Activated naive CD4-positive, alpha-beta T cell treated with anti-CD3 and anti-CD28 coated beads, Interleukin-2, amount 50 U/mL, for 24 hours (primary cell): ENCODE data around the gene FAM131B.

Experiments used
- H3K27ac Mint-ChIP-seq: one replicate; pipeline ENCODE4 v1.8.0; 2021; ENCODE audit warnings: mild to moderate bottlenecking, mixed read lengths
- H3K27me3 Mint-ChIP-seq: one replicate; pipeline ENCODE4 v1.8.0; 2021; ENCODE audit warnings: mixed read lengths
- H3K36me3 Mint-ChIP-seq: one replicate; pipeline ENCODE4 v1.8.0; 2021; ENCODE audit warnings: mixed read lengths
- H3K4me1 Mint-ChIP-seq: one replicate; pipeline ENCODE4 v1.8.0; 2021; ENCODE audit warnings: mixed read lengths
- H3K4me3 Mint-ChIP-seq: one replicate; pipeline ENCODE4 v1.8.0; 2021; ENCODE audit warnings: mild to moderate bottlenecking, mixed read lengths
- H3K9me3 Mint-ChIP-seq: one replicate; pipeline ENCODE4 v1.8.0; 2021; ENCODE audit warnings: mixed read lengths

Gene FAM131B

DNA sequence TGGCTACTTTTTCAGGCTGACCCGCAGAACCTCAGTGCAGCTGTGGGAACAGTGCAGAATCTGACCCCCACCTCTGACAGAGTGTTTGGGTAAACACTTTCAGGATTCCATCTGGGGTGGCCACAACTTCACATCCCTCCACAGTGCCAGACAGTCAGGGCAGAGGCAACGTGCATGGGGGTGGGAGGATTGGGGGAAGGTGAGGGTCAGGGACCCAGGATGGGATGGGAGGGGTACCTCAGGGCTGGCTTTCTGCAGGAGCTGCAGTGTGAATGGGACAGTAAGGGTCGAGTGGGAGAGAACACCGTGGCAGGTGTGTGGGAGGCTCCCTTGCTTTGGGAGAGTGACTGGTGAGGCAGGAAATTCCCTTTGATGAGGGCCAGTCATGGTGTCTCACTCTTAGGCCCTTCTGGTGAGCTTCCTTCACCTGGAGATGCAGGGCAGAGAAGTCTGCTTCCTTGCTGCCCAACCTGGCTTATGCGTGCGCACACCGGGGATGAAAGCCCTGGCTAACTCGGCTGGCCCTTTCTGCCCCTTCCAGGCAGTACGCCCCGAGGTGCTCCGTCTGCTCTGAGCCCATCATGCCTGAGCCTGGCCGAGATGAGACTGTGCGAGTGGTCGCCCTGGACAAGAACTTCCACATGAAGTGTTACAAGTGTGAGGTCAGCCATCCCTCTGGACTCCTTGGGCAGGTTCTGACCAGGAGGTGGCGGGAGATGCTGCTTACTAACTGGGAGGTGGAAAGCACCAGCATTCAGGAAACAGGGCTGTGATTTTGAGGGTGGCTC, 27.0 kb upstream of the FAM131B start:
- Mint-ChIP-seq H3K4me1 (peaks cover 6% of the 10 kb centered on the region), H3K27ac (peak overlapping the region; percentile 83), H3K27me3 (no peaks in the 10 kb centered on the region), H3K36me3 (peaks cover 4% of the 10 kb centered on the region), H3K9me3 (no peaks in the 10 kb centered on the region), H3K4me3 (no peak overlapping the region)

DNA sequence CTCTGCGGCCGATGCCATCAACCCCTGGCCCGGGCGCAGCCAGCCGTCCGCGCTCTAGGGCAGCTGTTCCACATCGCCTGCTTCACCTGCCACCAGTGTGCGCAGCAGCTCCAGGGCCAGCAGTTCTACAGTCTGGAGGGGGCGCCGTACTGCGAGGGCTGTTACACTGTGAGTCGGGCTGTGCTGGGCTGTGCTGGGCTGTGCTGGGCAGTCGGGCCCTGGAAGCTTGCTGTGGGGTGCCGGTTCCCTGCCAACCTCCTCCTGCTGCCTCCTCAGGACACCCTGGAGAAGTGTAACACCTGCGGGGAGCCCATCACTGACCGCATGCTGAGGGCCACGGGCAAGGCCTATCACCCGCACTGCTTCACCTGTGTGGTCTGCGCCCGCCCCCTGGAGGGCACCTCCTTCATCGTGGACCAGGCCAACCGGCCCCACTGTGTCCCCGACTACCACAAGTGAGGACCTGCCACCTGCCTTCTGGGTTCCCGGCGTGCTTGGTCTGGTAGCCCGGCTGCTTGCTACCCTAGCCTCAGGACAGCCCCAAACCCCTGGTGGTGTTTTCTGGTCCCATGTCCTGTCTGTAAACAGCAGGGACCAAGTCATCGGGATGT, 26.1 kb upstream of the FAM131B start:
- H3K4me3 Mint-ChIP-seq, result no peak overlapping the region
- H3K4me1 Mint-ChIP-seq, result peaks cover 6% of the 10 kb centered on the region
- H3K36me3 Mint-ChIP-seq, result peaks cover 4% of the 10 kb centered on the region
- H3K9me3 Mint-ChIP-seq, result no peaks in the 10 kb centered on the region
- H3K27me3 Mint-ChIP-seq, result no peaks in the 10 kb centered on the region
- no peak overlapping the region for H3K27ac Mint-ChIP-seq

DNA sequence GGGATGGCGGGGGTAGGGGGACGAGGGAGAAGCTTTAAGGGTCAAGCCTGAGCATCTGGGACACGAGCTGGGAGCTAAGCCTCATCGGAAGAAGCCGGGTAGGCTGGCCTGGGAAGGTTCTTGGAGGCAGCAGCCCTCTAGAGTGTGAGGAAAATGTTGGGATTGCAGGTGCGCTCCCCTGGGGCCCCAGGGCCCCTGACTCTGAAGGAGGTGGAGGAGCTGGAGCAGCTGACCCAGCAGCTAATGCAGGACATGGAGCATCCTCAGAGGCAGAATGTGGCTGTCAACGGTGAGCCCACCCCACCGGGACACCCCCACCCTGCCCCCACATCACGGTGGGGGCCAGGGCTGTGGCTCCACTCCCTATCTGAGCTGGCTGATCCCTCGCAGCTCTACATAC, 25.5 kb upstream of the FAM131B start:
- no peak overlapping the region for H3K27ac Mint-ChIP-seq
- H3K4me3 Mint-ChIP-seq, result no peak overlapping the region
- H3K27me3 Mint-ChIP-seq, result no peaks in the 10 kb centered on the region
- peaks cover 4% of the 10 kb centered on the region for H3K36me3 Mint-ChIP-seq
- H3K9me3 Mint-ChIP-seq, result no peaks in the 10 kb centered on the region
- H3K4me1 Mint-ChIP-seq, result peaks cover 6% of the 10 kb centered on the region

DNA sequence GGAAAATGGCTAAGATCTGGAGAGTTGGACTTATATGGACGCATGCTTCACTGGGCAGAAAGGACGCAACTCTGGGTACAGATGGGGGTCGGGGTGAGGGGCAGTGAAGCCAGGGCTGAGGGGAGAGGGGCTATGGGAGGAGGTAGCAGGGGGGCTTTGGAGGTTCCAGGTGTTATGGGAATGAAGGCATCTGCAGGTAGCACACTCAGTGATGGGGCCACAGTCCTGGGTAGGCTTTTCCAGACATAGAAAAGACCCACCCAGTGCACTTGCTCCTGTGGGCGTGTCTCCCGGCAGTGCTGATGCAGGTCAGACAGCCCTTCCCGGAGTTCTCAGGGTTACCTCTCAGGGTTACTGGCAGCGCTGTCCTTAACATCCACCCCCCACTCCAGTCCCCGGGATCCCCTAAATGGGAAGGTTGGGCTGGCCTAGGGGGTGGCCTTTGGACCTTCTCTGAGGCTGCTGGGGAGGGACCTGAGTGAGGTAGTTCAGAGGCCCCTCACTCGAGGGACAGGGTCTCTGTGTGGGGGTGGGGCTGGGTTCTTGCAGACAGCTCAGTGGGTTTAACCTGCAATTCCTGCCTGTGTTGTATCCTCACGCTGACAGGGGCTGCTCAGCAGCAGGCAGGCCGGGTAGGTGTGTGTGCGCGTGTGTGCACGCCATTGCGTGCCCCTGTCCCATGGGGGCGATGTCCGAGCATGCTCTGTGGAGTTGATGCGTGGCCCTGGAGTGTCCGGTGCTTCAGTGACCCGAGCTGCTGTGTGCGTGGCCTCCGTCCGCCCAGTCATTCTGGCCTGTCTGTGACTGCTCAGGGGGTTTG, 24.9 kb upstream of the FAM131B start:
- no peak overlapping the region for H3K27ac Mint-ChIP-seq

DNA sequence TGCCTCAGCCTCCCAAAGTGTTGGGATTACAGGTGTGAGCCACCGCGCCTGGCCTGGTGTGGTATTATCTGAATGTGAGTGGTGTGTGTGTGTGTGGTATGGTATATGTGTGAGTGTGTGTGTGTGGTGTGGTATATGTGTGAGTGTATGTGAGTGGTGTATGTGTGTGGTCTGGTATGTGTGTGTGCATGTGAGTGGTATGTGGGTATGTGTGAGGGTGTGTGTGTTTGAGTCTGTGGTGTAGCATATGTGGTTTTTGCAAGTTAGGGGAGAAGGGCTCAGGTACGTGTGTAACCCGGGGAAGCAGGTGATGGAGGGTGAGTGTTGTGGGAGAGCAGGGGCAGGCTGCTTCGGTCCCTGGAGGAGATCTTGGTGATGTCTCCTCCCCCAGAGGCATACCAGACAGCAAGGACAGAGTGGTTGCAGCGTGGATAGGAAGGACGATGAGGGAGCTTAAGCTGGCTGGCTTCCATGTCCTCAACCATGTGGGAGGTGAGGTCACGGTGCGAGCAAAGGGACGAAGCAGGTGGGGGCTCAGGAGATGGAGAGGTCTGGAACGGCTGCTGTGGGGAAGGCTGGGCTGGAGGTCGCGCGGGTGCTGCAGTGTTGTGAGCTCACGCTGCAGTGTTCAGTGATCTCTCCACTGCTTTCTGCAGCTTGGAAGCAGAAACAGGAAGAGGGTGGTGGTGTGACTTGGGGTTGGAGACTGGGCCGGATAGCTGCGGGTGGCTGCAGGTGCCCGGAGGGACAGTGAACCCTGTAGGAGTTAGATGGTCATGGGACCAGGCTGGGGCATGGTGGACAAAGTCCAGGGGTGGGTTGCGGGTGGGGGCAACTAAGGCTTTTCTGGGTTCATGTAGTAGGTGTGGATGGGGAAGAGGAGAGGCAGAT, 23.6 kb upstream of the FAM131B start:
- Mint-ChIP-seq H3K4me1 (peaks cover 6% of the 10 kb centered on the region), H3K27me3 (no peaks in the 10 kb centered on the region), H3K4me3 (no peak overlapping the region), H3K27ac (no peak overlapping the region), H3K36me3 (peaks cover 4% of the 10 kb centered on the region), H3K9me3 (no peaks in the 10 kb centered on the region)

More for the DNA sequence above, 24.9 kb upstream of the FAM131B start:
- peaks cover 4% of the 10 kb centered on the region for H3K36me3 Mint-ChIP-seq
- no peaks in the 10 kb centered on the region for H3K27me3 Mint-ChIP-seq
- H3K9me3 Mint-ChIP-seq, result no peaks in the 10 kb centered on the region
- peaks cover 6% of the 10 kb centered on the region for H3K4me1 Mint-ChIP-seq
- no peak overlapping the region for H3K4me3 Mint-ChIP-seq

DNA sequence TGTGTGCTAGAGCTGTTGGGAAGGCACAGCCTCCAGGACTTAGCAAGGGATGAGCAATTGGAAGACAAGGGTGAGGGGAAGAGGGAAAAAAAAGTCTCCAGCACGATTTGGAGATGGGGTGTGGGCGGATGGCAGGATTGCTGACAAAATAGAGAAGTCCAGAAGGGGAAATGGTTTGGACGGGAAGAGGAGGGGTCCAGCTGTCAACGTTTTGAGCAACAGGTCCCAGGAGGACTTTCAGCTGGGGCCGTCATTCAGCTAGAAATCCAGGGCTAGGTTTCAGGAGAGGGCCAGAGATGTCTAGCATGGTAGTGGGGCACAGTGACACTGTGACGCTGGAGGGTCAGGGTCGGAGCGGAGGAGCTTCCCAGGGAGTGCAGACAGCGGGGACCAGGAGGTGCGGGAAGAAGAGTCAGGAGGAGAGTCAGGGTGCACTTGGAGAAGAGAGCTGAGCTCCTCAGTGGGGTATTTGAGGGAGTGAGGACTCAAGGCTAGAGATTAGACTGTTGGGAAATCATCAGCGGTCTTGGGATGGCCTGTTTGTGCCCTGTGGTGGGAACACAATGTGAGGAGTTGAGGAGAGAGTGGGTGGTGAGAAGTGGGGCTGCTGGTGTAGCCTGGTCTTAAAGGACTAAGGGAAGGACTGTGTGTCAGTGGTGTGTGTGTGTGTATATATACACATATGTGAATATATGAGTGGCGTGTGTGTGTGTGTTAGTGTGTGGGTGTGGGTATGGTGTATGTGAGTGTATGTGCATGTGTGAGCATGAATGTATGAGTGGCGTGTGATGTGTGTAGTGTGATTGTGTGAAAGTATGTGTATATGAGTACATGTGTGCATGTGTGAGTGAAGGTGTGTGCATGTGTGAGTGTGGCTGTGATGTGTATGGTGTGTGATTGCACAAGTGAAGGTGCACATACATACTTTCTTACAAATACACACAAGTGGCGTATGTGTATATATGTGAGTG, 22.4 kb upstream of the FAM131B start:
- Mint-ChIP-seq H3K27me3 (no peaks in the 10 kb centered on the region), H3K4me3 (no peak overlapping the region), H3K4me1 (peaks cover 5% of the 10 kb centered on the region), H3K36me3 (peaks cover 2% of the 10 kb centered on the region), H3K9me3 (no peaks in the 10 kb centered on the region), H3K27ac (no peak overlapping the region)

DNA sequence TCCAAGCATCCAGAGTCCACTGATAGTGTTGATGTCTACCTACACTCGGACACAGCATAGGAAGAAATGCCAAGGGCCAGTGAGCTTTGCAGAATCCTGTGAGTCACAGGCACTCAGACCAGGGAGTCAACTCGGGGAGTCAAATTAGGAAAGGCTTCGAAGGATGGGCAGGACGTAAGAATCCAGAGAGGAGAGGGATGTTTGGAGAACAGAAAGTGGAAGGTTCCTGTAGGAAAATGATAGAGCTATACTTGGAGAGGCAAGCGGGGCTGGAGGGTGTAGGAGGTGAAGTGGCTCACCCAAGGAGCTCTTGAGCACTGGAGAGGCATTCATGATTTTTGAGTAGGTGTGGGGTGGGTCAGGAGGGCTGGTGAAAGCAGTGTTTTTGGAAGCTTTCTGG, 21.6 kb upstream of the FAM131B start:
- Mint-ChIP-seq H3K4me3 (no peak overlapping the region), H3K9me3 (no peaks in the 10 kb centered on the region), H3K4me1 (peaks cover 9% of the 10 kb centered on the region), H3K27me3 (no peaks in the 10 kb centered on the region), H3K27ac (no peak overlapping the region), H3K36me3 (no peaks in the 10 kb centered on the region)

DNA sequence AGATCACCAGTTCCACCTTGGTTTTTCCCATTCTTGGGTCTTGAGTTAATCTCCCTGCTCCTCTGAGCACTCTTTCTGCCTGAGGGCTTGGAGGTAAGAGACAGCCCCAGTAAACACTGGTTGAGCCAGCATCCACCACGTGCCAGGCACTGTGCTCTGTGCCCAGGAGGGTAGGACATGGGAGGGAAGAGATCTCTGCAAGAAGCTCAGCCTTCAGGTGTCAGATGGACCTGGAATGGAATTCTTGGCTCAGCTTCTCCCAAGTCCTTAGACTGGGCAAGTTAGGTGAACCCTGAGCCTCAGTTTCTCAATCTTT, 21.1 kb upstream of the FAM131B start:
- Mint-ChIP-seq H3K27me3 (no peaks in the 10 kb centered on the region), H3K4me3 (no peak overlapping the region), H3K36me3 (no peaks in the 10 kb centered on the region)

DNA sequence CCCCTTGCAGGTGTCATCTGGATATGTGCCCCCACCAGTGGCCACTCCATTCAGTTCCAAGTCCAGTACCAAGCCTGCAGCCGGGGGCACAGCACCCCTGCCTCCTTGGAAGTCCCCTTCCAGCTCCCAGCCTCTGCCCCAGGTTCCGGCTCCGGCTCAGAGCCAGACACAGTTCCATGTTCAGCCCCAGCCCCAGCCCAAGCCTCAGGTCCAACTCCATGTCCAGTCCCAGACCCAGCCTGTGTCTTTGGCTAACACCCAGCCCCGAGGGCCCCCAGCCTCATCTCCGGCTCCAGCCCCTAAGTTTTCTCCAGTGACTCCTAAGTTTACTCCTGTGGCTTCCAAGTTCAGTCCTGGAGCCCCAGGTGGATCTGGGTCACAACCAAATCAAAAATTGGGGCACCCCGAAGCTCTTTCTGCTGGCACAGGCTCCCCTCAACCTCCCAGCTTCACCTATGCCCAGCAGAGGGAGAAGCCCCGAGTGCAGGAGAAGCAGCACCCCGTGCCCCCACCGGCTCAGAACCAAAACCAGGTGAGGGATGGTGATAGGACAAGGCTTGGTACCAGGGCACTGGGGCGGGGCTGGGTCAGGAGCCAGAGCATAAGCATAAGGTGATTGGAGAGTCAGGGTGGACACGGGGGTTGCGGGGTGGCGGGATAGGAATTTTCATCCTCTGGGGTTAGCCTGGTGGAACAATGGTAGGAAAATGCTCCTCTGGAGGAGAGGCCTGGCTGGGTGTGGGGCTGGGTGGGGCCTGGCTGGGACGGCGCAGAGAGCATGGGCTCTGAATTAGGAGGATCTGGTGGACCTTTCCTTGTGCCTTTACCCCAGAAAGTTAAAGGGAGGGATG, 20.5 kb upstream of the FAM131B start:
- H3K27me3 Mint-ChIP-seq, result no peaks in the 10 kb centered on the region
- H3K9me3 Mint-ChIP-seq, result no peaks in the 10 kb centered on the region
- H3K4me1 Mint-ChIP-seq, result peaks cover 20% of the 10 kb centered on the region
- no peak overlapping the region for H3K27ac Mint-ChIP-seq
- peak overlapping the region; percentile 72 for H3K4me3 Mint-ChIP-seq
- H3K36me3 Mint-ChIP-seq, result no peaks in the 10 kb centered on the region

More for the DNA sequence above, 21.1 kb upstream of the FAM131B start:
- Mint-ChIP-seq H3K9me3 (no peaks in the 10 kb centered on the region), H3K27ac (no peak overlapping the region), H3K4me1 (peaks cover 15% of the 10 kb centered on the region)

DNA sequence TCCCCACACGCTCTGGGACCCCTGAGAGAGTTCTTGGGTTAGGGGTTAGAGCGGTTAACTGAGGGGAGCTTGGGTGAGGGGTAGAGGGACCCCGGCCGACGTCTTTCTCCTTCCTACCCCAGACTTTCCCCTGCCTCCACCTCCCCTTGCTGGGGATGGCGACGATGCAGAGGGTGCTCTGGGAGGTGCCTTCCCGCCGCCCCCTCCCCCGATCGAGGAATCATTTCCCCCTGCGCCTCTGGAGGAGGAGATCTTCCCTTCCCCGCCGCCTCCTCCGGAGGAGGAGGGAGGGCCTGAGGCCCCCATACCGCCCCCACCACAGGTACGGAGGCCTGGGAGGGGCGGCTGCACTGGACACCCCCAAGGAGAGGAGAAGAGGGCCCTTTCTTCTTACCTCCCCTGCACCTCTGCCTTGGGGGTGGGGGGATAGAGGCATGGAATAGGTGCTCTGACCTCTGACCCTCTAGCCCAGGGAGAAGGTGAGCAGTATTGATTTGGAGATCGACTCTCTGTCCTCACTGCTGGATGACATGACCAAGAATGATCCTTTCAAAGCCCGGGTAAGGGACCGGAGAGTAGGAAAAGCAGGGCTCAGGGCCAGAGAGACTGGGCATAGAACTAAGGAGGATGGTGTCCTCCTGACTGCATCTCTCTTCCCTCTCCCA, 19.7 kb upstream of the FAM131B start:
- peak overlapping the region; percentile 72 for H3K4me3 Mint-ChIP-seq
- peaks cover 24% of the 10 kb centered on the region for H3K4me1 Mint-ChIP-seq
- no peak overlapping the region for H3K27ac Mint-ChIP-seq
- no peaks in the 10 kb centered on the region for H3K36me3 Mint-ChIP-seq
- H3K27me3 Mint-ChIP-seq, result no peaks in the 10 kb centered on the region
- no peaks in the 10 kb centered on the region for H3K9me3 Mint-ChIP-seq

DNA sequence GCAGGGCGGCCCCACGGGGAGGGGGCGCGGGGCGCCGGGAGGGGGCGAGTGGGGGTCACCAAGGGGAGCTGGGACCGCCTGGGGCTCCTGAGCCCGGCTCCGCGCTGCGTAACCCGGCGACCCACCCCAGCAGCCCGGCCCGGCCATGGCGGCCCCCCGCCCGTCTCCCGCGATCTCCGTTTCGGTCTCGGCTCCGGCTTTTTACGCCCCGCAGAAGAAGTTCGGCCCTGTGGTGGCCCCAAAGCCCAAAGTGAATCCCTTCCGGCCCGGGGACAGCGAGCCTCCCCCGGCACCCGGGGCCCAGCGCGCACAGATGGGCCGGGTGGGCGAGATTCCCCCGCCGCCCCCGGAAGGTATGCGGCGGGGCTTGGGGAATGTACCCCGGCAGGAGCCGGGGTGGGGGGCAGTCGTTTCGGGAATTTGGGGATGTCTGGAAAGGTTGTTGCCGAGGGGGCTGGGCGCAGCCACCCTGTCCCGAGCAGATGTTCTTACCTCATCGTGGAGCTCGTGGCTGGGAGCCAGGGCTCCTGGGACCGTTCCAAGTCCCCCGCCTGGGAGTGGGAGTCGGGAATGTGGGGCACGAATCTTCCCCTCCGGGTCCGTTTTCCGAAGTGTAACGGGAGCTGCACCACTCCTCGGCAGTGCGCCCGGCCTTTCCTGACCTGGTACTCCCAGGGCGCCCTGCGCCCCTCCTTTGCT, 19.1 kb upstream of the FAM131B start:
- Mint-ChIP-seq H3K27me3 (no peaks in the 10 kb centered on the region), H3K9me3 (no peaks in the 10 kb centered on the region), H3K27ac (no peak overlapping the region), H3K4me3 (peak overlapping the region; percentile 72), H3K36me3 (no peaks in the 10 kb centered on the region), H3K4me1 (peaks cover 30% of the 10 kb centered on the region)

DNA sequence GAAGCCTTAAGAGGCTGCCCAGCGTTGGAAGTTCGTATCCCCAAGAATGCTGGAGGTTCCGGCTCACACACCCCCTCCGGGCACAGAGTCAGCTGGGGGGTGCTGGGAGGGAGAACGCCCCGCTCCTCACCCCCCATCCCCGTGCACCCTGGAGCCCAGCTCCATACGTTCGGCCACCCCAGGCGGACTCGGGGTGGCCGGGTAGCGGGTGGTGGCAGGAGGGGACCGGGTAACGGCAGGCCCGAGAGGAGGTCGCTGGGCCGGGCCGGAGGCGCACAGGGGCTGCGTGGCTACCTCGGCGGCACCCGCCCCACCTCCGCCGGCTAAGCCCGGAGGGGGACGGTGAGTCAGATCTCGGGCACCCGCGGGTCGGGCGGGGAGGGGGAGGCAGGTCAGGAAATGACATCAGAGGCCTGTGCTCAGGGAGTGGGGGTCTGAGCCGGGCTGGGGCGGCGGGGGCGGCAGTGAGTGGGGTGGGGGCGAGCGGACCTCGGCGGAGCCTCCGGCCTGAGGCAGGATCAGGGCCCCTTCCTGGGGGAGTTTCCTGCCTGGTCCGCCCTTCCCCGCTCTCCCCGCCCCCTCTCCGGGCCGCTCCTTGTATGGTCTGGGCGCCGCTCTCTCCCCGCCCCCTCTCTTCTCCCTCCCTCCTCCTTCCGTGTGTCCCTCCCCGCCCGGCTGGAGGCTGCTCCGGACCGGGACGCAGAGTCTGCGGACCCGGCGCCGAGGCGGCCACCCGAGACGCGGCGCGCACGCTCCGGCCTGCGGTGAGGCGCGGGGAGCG, 18.3 kb upstream of the FAM131B start, which contains the start of gene ZYX:
Gene ZYX (plus strand): TSS at position 700 of the 781 bp plus-strand sequence. CDS start 227 bp downstream, outside the sequence.
- peaks cover 38% of the 10 kb centered on the region for H3K4me1 Mint-ChIP-seq
- H3K27ac Mint-ChIP-seq, result peak within 1 kb of the TSS; percentile 95
- no peaks in the 10 kb centered on the region for H3K9me3 Mint-ChIP-seq
- no peaks in the 10 kb centered on the region for H3K36me3 Mint-ChIP-seq
- H3K27me3 Mint-ChIP-seq, result no peaks in the 10 kb centered on the region
- peak within 1 kb of the TSS; percentile 91 for H3K4me3 Mint-ChIP-seq
